Lower leg skin (tissue), 3 donors: ENCODE data around the gene SUGCT.

Experiments used
- CTCF ChIP-seq, 3 donors: fragments of 450-650 bp; IDR thresholded peaks; one replicate each; pipeline ENCODE4 v1.5.1; 2016; ENCODE audit warnings: antibody characterized with exemption in 3 of 3, mild to moderate bottlenecking in 3 of 3, moderate library complexity in 2 of 3
- POLR2A ChIP-seq, 2 donors: fragments of 450-650 bp; IDR thresholded peaks; one replicate each; pipeline ENCODE4 v1.6.1; 2016 to 2017; ENCODE audit warnings: antibody characterized with exemption in 2 of 2, mild to moderate bottlenecking in 1 of 2, moderate library complexity in 1 of 2

GRCh38 chr7:40279991-40280390, 145.2 kb downstream of the SUGCT start:
- no peak for TF ChIP-seq CTCF (IDR thresholded peaks at IDR 0.05)
- no peak for TF ChIP-seq POLR2A (IDR thresholded peaks at IDR 0.05)
